Testis (tissue), 2 donors: ENCODE measurements around the gene TEX44.

Experiments used
- CTCF ChIP-seq, 3 experiments: fragments of 450-650 bp in 2 of 3; fragments of 200-600 bp in 1 of 3; sonication (generic) in 1 of 3; IDR thresholded peaks; one replicate each; pipeline ENCODE4 v1.5.1; 2016 to 2019; ENCODE audit warnings: antibody characterized with exemption in 3 of 3, mild to moderate bottlenecking in 2 of 3, moderate library complexity in 1 of 3
- POLR2A ChIP-seq: fragments of 450-650 bp; IDR thresholded peaks from one replicate; pipeline ENCODE4 v1.6.1; 2017; ENCODE audit warnings: antibody characterized with exemption, mild to moderate bottlenecking, moderate library complexity

GRCh38 chr2:231554327-231554726, 38.3 kb upstream of the TEX44 start:
- TF ChIP-seq CTCF (IDR thresholded peaks at IDR 0.05) (no peak), POLR2A (no peak)
